ENCODE data around the gene DDI2.
A peak's percentile ranks its signal among the peaks of the same experiment; 100 is the strongest.
"Not testable (repeated sequence)": the region's sequence is repeated elsewhere in the genome, so short reads cannot be mapped to it uniquely, and the experiment has no call there.

Gene DDI2

DNA sequence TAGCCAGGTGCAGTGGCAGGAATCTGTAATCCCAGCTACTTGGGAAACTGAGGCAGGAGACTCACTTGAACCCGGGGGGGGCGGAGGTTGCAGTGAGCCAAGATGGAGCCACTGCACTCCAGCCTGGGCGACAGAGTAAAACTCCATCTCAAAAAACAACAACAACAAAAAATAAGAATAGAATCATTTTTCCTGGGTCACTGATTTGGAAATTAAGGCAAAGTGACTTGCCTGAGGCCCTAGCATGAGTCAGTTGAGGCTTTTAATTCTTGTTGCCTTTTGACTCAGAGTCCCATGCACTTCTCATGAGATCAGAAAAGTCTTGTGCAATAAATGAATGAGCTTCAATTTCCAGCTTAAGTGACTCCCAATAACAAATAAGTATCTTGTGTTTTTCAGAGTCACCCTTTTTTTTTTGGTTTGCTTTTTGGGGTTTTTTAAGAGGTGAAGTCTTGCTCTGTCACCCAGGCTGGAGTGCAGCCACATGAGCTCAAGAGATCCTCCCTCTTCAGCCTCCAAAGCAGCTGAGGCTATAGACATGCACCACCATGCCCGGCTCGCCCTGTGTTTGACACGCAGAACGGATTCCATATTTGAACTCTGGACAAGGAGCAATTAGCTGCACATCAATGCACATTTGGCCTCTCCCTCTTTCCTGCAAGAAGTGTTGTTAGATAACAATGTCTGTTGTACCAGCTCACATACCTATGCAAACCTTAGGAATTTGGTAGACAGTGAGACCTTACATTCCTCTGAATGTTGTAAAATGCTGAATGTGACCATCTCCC, 63.5 kb downstream of the DDI2 start:
- peak; percentile 80 for DNase-seq

DNA sequence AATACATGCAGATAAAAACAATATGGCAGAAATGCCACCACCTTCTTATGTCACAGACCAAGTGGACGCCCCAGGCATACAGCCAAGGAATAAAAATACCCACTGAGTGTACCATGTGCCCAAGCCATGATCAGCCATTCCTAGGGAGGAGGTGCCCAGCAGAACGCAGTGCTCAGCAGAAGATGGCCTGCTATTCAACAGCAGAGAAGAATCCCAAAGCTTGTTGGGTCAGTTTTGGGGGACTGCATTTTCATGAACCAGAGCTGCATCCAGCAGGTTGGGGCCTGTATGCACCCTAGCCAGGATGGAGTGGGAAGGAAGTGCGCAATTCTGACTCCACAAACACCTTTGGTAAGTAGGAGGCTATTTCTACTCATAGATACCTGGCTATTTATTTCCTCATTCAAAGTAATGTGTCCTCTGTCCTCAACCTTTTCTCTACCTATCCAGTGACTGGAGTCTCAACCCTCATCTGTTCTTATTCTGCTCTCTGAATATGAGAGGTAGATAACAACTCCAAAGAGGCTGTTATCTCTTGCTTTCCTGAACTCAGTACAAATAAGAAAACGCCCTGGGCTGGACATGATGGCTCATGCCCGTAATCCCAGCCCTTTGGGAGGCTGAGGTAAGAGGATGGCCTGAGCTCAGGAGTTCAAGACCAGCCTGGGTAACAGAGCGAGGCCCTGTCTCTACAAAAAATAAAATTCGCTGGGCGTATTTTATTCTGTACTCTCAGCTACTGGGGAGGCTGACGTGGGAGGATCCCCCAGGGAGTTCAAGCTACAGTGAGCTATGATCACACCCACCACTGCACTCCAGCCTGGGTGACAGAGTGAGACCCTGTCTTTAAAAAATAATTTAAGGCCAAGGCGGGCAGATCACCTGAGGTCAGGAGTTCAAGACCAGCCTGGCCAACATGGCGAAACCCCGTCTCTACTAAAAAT, 64.4 kb downstream of the DDI2 start:
- DNase-seq, result no peak

- DNase-seq, result no peak
These were observed 65.7 kb downstream of the DDI2 start for GRCh38 chr1:15682936-15683341.

DNA sequence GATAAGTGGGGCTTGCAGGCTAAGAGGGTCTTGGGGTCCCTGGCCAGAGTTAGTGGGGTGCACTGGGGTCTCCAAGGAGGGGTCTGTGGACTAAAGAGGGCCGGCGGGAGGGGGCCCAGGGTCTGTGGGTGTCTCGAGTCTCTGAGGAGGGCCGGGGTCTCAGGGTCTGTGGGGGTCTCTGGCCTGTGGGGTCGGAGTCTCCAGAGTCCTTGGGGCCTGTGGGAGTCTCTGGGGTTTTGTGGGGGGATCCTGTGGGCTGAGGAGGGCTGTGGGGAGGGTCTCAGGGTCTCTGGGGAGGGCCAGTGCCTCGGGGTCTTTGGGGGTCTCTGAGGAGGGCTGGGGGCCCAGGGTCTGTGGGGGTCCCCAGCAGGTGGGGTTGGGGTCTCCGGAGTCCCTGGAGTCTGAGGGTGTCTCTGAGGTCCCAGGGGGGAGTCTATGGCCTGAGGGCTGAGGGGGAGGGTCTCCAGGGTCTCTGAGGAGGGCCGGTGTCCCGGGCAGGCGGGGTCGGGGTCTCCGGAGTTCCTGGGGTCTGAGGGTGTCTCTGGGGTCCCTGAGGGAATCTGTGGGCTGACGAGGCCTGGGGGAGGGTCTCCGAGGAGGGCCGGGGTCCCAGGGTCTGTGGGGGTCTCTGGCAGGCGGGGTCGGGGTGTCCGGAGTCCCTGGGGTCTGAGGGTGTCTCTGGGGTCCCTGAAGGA, 66.2 kb downstream of the DDI2 start:
- no peak for DNase-seq

DNA sequence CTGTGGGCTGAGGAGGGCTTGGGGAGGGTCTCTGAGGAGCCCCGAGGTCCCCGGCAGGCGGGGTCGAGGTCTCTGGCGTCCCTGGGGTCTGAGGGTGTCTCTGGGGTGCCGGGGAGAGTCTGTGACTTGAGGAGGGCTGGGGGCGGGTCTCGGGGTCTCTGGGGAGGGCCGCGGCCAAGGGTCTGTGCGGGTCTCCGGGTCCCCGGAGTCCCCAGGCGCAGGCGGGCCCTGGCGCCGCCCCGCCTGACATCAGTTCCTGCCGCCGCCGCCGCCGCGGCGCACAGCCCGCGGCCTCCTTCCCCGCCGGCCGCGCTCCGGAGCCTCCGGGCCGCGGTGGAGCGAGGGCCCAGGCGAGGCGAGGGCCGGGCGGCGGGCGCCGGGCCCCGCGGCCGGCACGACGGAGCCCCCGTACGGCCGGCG, 66.8 kb downstream of the DDI2 start, which contains the start of gene PLEKHM2:
PLEKHM2 (plus strand) TSS at position 279 of the 420 bp plus-strand sequence. CDS start 239 bp downstream, outside the sequence.
- DNase-seq, result peak; percentile 35

DNA sequence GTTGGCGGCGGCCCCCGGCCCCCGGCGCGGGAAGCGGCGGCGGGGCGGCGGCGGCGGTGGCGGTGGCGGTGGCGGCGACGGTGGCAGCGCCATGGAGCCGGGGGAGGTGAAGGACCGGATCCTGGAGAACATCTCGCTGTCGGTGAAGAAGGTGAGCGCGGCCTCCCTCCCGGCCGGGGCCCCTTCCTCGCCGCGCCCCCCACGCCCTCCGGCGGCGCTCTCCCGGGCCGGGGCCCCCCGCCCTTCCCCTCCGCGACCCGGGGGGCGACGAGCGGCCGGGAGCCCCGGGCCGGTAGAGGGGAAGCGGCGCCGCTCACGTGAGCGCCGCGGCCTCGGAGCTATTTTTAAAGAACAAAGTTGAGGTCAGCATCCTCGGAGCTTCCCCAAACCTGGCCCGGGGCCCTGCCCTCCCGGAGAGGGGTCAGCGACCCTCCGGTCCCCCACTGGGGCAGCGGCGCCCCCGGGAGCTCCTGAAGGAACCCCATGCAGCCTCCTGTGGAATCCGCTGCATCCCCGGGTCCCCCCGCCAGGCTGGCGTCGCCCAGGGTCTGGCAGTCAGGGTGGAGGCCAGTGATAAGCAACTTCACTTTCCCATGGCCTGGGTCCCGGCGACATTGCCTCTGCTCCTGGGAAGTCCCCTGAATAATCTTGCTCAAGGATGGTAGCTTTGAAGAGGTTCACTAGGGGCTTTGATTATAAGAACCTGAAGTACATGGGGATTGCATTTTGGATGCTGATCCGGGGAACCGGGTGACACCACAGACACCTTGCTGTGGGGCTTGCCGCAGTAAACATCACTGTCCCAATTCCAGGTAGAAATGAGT, 67.4 kb downstream of the DDI2 start:
- DNase-seq, result peak; percentile 12

DNA sequence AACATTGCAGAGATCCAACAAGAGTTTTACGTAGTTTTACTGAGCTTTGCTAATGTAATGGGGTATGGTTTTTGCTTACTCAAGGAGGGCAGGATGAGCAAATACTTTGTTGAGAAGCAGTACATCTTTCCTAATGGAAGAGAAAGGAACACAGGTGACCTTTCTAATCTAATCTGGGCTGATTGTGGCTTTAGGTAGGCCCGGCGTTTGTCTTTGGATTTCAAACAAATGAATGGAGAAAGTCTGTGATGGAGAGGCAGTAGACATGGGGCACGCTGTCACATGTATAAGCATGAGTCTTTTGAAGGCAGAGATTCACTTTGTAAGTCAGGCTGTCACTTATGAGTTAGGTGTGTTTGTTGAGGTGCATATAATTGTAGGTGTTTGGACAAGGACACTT, 68.6 kb downstream of the DDI2 start:
- DNase-seq, result no peak

DNA sequence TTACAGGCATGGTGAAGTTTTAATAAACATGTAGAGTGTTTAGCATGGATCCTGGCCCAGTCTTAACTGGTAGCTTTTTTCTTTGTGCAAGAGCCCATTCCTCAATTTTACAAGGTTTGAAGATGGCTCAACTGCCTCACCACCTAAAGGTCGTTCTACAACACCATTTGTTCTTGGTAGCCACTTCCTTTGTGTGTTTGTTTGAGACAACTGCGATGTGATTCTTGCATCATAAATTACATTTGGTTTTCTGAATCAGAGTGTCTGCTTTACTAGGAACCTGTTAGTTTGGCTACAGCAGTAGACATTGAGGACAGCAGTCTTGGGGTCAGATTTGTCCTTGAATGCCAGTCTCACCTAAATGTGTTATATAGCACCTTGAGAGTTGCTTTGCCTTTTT, 70.2 kb downstream of the DDI2 start:
- no peak for DNase-seq

DNA sequence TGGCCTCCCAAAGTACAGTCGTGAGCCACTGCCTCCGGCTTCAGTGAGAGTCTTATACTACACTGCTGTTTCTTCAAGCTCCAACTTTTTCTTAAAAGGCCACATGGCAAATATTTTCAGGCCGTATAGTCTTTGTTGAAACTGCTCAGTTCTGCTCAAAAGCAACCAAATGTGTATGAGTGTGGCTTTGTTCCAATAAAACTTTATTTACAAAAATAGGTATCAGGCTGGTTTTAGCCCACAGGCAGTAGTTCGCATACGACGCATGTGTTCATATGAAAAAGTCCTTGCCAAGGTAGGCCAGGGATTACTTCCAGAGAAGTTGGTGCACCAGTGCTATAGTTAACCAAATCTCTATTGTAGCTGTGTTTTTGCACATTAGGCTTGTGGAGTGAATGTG, 73.1 kb downstream of the DDI2 start:
- DNase-seq, result no peak

- DNase-seq, result no peak
These were observed 74.3 kb downstream of the DDI2 start for GRCh38 chr1:15691434-15692032.

- DNase-seq, result no peak
These were observed 74.9 kb downstream of the DDI2 start for GRCh38 chr1:15692121-15692682.

- DNase-seq, result no peak
These were observed 76.1 kb downstream of the DDI2 start for GRCh38 chr1:15693371-15693770.

GRCh38 chr1:15696956-15697521, 79.8 kb downstream of the DDI2 start:
- DNase-seq, result no peak

- no peak for DNase-seq
These were observed 80.9 kb downstream of the DDI2 start for GRCh38 chr1:15698201-15698600.

DNA sequence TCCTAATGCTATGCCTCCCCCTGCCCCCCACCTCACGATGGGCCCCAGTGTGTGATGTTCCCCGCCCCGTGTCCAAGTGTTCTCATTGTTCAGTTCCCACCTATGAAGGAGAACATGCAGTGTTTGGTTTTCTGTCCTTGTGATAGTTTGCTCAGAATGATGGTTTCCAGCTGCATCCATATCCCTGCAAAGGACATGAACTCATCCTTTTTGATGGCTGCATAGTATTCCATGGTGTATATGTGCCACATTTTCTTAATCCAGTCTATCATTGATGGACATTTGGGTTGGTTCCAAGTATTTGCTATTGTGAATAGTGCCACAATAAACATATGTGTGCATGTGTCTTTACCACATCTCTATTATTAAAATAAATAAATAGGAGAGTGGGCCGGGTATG, 82.1 kb downstream of the DDI2 start:
- not testable (repeated sequence) for DNase-seq

DNA sequence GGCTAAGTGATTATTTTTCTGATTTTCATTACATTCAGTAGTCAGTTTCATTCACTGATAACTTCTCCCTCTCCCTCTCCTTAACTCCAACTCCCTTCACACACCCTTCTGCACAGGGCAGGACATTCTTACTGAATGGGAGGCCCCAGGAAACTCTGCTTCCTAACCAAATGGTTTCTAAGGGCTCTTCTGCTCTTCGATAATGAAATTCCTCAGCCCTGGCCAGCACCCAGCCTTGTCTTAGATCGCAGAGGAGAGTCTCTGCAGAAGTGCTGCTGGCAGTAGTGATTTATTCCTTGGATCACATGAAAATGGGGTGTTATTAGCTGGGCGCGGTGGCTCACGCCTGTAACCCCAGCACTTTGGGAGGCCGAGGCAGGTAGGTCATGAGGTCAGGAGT, 83.2 kb downstream of the DDI2 start:
- no peak for DNase-seq

DNA sequence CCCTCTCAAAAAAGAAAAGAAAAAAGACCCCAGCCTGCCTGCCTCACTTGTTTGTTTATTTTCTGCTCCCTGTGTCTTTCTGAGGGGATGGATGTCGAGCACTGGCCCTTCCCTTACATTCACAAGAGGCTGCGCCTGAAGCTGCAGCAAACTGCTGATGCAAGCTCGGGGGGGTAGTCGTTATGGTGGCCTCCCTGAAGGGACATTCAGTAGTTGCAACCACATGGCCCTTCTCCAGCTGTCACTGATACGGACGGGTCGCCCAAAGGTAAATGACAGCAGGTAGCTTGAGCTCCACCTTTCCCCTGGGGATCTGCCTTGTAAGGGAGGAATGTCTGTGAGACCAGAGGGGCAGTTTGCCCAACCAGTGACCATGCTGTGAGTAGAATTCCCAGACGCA, 84.5 kb downstream of the DDI2 start:
- DNase-seq, result no peak

DNA sequence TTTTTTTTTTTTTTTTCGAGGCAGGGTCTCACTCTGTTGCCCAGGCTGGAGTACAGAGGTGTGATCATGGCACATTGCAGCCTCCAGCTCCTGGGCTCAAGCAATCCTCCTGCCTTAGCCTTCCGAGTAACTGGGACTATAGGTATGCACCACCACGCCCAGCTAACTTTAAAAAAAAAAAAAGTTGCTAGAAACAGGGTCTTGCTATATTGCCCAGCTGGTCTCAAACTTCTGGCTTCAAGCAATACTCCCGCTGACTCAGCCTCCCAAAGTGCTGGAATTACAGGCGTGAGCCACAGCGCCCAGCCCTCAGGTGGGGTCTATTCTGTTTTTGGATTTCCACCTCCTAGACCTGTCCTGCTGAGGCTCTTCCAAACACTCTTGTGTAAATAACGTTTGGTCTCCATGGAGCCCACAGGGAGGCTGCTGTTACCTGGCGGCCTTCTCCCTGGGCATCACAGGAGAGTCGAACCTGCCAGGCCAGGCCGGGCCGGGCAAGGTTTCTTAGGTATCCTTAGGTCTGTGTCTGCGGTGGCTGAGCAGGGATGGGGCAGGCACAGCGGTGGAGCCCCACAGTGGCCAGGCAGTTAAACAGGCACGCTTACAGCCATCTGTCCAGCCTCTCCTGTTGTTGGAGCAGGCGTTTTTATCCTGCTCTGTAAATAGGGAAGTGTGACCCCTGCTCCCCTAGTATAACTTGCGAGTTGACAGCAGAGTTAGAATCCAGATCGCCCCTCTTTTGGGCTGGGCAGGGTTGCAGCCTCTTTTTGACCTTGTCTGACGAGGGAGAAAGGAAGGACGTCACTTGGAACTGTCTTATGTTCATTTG, 85.7 kb downstream of the DDI2 start:
- no peak for DNase-seq

- DNase-seq, result peak; percentile 84
These were observed 86.3 kb downstream of the DDI2 start for GRCh38 chr1:15703562-15703961.

- no peak for DNase-seq
These were observed 87.4 kb downstream of the DDI2 start for GRCh38 chr1:15704526-15705183.

Measured in fibroblast of upper back skin (primary cell).